Activated naive CD8-positive, alpha-beta T cell treated with anti-CD3 and anti-CD28 coated beads, Interleukin-2, amount 10 ng/mL, durations not matched to agents 7 days and 5 days (primary cell): ENCODE measurements around the gene GPC4. TPM values are rescaled to one million over a fixed set of nuclear protein-coding genes. Genes with fewer than 3 reads are reported as not detected.

ENCODE experiments used
- ATAC-seq: fragments of 150-1000 bp; cut with Tn5 transposase; one replicate; pipeline ENCODE4 v1.10.0; 2021; ENCODE audit warnings: low read depth, moderate library complexity
- POLR2A ChIA-PET: fragments of 350-600 bp; sonication (Branson Sonifier 250); formaldehyde crosslinking; loops from one replicate; lab custom pipeline; 2021; ENCODE audit warnings: antibody characterized with exemption; lab: Charles Lee
- DNase-seq: peaks from one replicate; pipeline ENCODE4 v3.0.0; 2021
- H3K27ac Mint-ChIP-seq: one replicate; pipeline ENCODE4 v1.8.0; 2022; ENCODE audit warnings: mild to moderate bottlenecking, mixed read lengths
- H3K27me3 Mint-ChIP-seq: one replicate; pipeline ENCODE4 v1.8.0; 2022; ENCODE audit warnings: mild to moderate bottlenecking, moderate library complexity, mixed read lengths
- H3K36me3 Mint-ChIP-seq: one replicate; pipeline ENCODE4 v1.8.0; 2021; ENCODE audit warnings: mild to moderate bottlenecking, mixed read lengths
- H3K4me1 Mint-ChIP-seq: one replicate; pipeline ENCODE4 v1.8.0; 2021; ENCODE audit warnings: mixed read lengths
- H3K4me3 Mint-ChIP-seq: one replicate; pipeline ENCODE4 v1.8.0; 2022; ENCODE audit warnings: mild to moderate bottlenecking, moderate library complexity, mixed read lengths
- H3K9me3 Mint-ChIP-seq: one replicate; pipeline ENCODE4 v1.8.0; 2021; ENCODE audit warnings: mixed read lengths
- total RNA-seq, 2 experiments: library from RNA; stranded (reverse); gene quantifications; one replicate each; pipeline ENCODE4 v1.2.3, GENCODE V29; 2021

The GPC4 gene
- total RNA-seq, 2 experiments from 2014 or later = not detected

- Mint-ChIP-seq H3K36me3 (no peaks in the 10 kb centered on the region), H3K9me3 (peaks cover 4% of the 10 kb centered on the region)
- POLR2A ChIA-PET = no interaction called here
Measured at GRCh38 chrX:133251204-133251603, 164.1 kb downstream of the GPC4 start.

GRCh38 chrX:133250184-133251100, 164.8 kb downstream of the GPC4 start:
- Mint-ChIP-seq H3K36me3 (no peaks in the 10 kb centered on the region), H3K27me3 (no peaks in the 10 kb centered on the region), H3K27ac (no peak overlapping the region), H3K4me1 (no peaks in the 10 kb centered on the region), H3K9me3 (peaks cover 4% of the 10 kb centered on the region), H3K4me3 (no peak overlapping the region)
- no peak for DNase-seq
- POLR2A ChIA-PET = no interaction called here
- ATAC-seq = no peak

More at GRCh38 chrX:133251204-133251603, 164.1 kb downstream of the GPC4 start:
- no peaks in the 10 kb centered on the region for H3K4me1 Mint-ChIP-seq
- no peak overlapping the region for H3K4me3 Mint-ChIP-seq
- DNase-seq (no peak), ATAC-seq (no peak)
- no peaks in the 10 kb centered on the region for H3K27me3 Mint-ChIP-seq
- no peak overlapping the region for H3K27ac Mint-ChIP-seq

Other genes starting within 250 kb of the GPC4 start
- not detected for gene TFDP3, start 197.1 kb downstream of the GPC4 start, total RNA-seq